ENCODE results near the gene B3GNT2. TPM values are rescaled to one million over a fixed set of nuclear protein-coding genes. Genes with fewer than 3 reads are reported as not detected.

B3GNT2 gene
- polyA plus RNA-seq, 1 of the 3 experiments (the other 2 are of a cell fraction): 6.3 TPM

DNA sequence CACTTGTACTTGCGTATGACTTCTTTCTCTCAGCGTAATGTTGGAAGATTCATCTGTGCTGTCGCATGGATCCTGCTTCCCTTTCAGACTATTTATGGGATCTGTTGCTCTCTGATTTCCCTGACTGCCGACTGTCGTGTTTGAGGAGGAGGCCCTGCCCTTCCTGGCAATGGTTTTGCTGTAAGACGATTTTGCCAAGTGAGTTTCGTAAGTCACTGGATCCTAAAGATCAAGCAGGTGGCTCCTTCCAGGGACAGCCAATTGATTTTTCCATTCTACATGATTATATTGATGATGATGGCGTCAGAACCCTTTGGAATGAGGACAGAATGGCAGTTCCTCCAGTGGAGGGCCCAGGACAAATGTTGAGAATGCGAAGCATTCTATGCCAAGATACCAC, 8.7 kb upstream of the B3GNT2 start (continued):
- no peak for TF ChIP-seq REST (IDR thresholded peaks at IDR 0.05; ENCODE audit: low read depth, low read length)

GRCh38 chr2:62188416-62188815, 7.5 kb upstream of the B3GNT2 start:
- WGBS (ENCODE audit: low lambda C conversion rate): 44% methylated on average over 3 of the region's 3 CpGs
- Histone ChIP-seq H3K79me2 (ENCODE audit: insufficient read depth) (no peaks in the 10 kb centered on the region), H3K9me2 (no peaks in the 10 kb centered on the region), H3K4me3 (ENCODE audit: low read depth in 2 of 2, low read length in 1 of 2) (no peak overlapping the region), H4K20me1 (ENCODE audit: insufficient read depth) (no peaks in the 10 kb centered on the region), H3K27ac (ENCODE audit: low read depth in 2 of 2, low read length in 1 of 2) (no peak overlapping the region), H3F3A (replicated peaks; ENCODE audit: insufficient read depth) (no peaks in the 10 kb centered on the region), H3K36me3 (replicated peaks in 1 of 2; ENCODE audit: control insufficient read depth in 1 of 2, insufficient read depth in 2 of 2, low read length in 1 of 2) (no peaks in the 10 kb centered on the region), H3K9ac (no peak overlapping the region), H3K9me3 (no peaks in the 10 kb centered on the region), H3K4me1 (ENCODE audit: control insufficient read depth in 1 of 2, insufficient read depth in 2 of 2, low read depth in 1 of 2, low read length in 1 of 2) (no peaks in the 10 kb centered on the region), H2AFZ (ENCODE audit: low read depth) (no peak overlapping the region), H3K4me2 (no peak overlapping the region), H3K27me3 (ENCODE audit: insufficient read depth) (no peaks in the 10 kb centered on the region)
- DNase-seq: no peak
- TF ChIP-seq GABPA (IDR thresholded peaks at IDR 0.05; ENCODE audit: low read depth) (no peak), REST (IDR thresholded peaks at IDR 0.05; ENCODE audit: low read depth, low read length) (no peak), RCOR1 (IDR thresholded peaks at IDR 0.05; ENCODE audit: low read length) (no peak), PBX3 (IDR thresholded peaks at IDR 0.05) (no peak), RAD21 (IDR thresholded peaks at IDR 0.05; ENCODE audit: low read length) (no peak), NRF1 (IDR thresholded peaks at IDR 0.05; ENCODE audit: low read depth, low read length) (no peak), TEAD4 (IDR thresholded peaks at IDR 0.05; ENCODE audit: borderline replicate concordance, insufficient read depth) (no peak), POLR2AphosphoS5 (IDR thresholded peaks at IDR 0.05; ENCODE audit: low read depth, low read length) (no peak), NFIC (IDR thresholded peaks at IDR 0.05; ENCODE audit: borderline replicate concordance) (no peak), GATA2 (CRISPR knock-in tag; IDR thresholded peaks at IDR 0.05) (no peak), TCF12 (IDR thresholded peaks at IDR 0.05) (no peak), EP300 (IDR thresholded peaks at IDR 0.05; ENCODE audit: borderline replicate concordance in 1 of 2, low read depth in 1 of 2, low read length in 1 of 2) (no peak), RXRA (IDR thresholded peaks at IDR 0.05; ENCODE audit: borderline replicate concordance, low read depth) (no peak), CHD2 (IDR thresholded peaks at IDR 0.05; ENCODE audit: low read length, partially characterized antibody) (no peak), YY1 (IDR thresholded peaks at IDR 0.05; ENCODE audit: low read depth) (no peak), MEF2A (IDR thresholded peaks at IDR 0.05; ENCODE audit: borderline replicate concordance, low read depth) (no peak), FOXM1 (IDR thresholded peaks at IDR 0.05; ENCODE audit: low read depth) (no peak), TAF1 (IDR thresholded peaks at IDR 0.05; ENCODE audit: borderline replicate concordance, low read depth, low read length) (no peak)
- ChIA-PET POLR2A (no interaction called here), CTCF (interaction anchor here (1.1 kb wide), 1 partner anchor 21 kb away, joined by 3 read pairs; no protein-coding TSS in a partner anchor)
